C4-2B (cell line): Measurements from ENCODE around the gene FRMPD3.
A peak's percentile ranks its signal among the peaks of the same experiment; 100 is the strongest.

ENCODE experiments used
- H3K27ac ChIP-seq: fragments of 450-650 bp; 2 replicates; pipeline ENCODE4 v1.5.1; 2017
- ZFX ChIP-seq: fragments of 450-650 bp; IDR thresholded peaks from 2 replicates; pipeline ENCODE4 v1.6.1; 2017
- TF ChIP-seq, protein P1 (sequence below): fragments of 450-650 bp; conservative IDR thresholded peaks from 2 replicates; pipeline ENCODE4 v1.5.1; 2017; ENCODE audit warnings: mild to moderate bottlenecking

Gene FRMPD3

DNA sequence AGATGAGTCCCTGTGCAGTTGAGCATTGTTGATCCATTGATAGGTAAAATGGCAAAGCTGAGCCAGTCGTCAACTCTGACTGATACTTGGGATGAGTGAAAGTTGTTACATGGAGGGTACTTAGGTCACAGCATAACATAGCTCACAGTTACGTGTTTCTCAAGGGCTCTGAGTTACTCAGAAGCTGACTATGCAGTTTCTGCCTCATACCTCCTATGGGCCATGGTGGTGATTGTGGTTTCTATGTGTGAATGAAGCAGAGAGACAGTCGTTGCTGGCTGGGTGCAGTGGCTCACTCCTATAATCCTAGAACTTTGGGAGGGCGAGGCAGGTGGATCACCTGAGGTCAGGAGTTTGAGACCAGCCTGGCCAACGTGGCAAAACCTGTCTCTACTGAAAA lies 30.8 kb downstream of the FRMPD3 start:
- H3K27ac ChIP-seq = no peak overlapping the region
- TF ChIP-seq ZFX = no peak
- TF ChIP-seq, protein P1, sequence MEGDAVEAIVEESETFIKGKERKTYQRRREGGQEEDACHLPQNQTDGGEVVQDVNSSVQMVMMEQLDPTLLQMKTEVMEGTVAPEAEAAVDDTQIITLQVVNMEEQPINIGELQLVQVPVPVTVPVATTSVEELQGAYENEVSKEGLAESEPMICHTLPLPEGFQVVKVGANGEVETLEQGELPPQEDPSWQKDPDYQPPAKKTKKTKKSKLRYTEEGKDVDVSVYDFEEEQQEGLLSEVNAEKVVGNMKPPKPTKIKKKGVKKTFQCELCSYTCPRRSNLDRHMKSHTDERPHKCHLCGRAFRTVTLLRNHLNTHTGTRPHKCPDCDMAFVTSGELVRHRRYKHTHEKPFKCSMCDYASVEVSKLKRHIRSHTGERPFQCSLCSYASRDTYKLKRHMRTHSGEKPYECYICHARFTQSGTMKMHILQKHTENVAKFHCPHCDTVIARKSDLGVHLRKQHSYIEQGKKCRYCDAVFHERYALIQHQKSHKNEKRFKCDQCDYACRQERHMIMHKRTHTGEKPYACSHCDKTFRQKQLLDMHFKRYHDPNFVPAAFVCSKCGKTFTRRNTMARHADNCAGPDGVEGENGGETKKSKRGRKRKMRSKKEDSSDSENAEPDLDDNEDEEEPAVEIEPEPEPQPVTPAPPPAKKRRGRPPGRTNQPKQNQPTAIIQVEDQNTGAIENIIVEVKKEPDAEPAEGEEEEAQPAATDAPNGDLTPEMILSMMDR = no peak

DNA sequence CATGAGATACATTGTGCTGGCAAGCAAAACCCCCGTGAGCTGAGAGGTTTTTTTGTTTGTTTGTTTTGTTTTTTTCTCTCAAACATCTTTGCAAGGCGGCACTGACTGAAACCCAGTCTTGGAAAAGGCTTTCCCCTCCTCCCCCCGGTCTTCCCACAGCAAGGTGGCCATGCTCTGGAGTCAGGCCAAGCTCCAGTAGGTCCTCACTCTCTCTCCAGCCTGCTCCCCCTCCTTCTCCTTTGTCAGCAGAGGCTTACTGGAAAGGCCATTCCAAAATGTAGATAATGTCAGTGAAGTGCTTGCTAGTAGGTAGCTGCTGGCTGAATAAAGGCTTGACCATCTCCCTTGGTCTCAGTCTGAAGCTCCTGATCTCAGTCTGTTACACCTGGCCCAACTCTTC lies 32.6 kb downstream of the FRMPD3 start:
- TF ChIP-seq, protein P1 = no peak
- no peak for TF ChIP-seq ZFX

DNA sequence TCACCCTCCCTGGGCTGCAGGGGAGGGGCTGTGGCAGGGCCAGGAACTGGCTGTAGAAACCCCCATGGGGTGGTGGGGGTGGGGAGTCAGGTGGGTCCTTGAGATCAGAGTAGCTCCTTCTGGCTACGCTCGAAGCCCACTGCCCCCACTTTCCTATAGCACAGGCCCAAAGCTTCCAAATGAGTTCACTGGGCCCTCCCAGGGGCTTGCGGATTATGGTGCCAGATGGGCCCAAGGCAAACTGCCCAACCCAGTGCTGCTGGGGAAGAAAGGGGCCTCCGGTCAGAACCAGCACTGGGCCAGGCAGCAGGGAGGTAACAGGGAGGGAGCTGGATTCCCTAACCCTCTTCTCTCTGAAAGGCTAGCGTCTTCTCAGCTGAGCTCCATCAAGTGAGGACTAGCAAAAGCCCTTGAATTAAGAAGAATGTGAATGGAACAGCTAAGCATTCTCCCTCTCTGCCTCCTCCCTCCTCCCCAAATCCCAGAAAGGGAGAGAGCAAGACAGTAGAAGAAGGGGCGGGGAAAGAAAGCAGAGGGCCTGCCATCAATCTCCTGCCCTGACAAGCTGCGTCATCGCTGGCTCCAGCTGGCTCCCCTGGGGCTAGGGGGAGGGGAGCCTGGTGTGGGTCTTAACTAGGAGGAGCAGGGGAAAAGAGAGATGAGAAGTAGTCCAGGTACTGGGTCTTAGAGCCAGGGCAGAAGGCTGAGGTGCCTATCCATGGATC lies 34.7 kb downstream of the FRMPD3 start:
- no peak overlapping the region for H3K27ac ChIP-seq
- TF ChIP-seq ZFX = no peak
- TF ChIP-seq, protein P1 = no peak

More for the DNA sequence above, 32.6 kb downstream of the FRMPD3 start:
- H3K27ac ChIP-seq = no peak overlapping the region

DNA sequence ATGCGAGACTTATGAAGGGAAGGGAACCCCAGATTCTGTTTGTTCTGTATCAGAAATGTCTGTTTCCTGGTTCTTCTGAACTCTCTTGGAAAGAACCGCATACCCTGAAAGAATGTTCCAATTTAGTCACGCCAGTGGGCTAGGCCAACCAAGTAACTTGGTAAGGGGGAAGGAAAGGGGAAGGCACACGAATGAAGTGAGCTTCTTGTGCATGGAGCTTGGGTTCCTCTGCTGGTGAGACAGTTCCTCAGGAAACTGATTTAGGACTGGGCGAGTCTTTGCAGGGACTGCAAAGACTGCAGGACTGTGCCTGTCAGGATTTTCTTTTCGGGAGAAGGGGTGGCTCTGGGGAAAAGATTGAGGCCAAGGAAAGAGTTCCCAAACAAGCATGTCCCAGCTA lies 35.6 kb downstream of the FRMPD3 start:
- TF ChIP-seq ZFX = no peak
- TF ChIP-seq, protein P1 = no peak
- no peak overlapping the region for H3K27ac ChIP-seq

DNA sequence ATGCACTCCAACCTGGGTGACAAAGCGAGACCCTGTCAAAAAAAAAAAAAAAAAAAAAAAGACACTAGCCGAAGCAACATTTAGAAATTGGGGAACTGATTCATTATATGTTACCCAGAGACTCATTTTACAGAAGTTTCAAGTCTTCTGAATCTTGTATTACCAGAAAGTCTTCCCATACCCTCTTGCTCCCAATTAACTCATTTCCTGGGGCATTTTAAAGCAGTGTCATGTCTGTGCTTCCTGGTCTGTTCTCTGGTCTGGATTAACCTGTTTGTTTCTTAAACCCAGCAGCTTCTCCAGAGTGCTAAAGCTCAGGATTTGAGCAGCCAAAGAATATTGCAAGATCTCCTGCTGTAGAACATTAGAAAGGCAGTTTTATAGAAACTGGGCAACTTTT lies 43.7 kb downstream of the FRMPD3 start:
- TF ChIP-seq ZFX = no peak
- peak overlapping the region; percentile 27; the same call in 1 of the 2 replicates for H3K27ac ChIP-seq

DNA sequence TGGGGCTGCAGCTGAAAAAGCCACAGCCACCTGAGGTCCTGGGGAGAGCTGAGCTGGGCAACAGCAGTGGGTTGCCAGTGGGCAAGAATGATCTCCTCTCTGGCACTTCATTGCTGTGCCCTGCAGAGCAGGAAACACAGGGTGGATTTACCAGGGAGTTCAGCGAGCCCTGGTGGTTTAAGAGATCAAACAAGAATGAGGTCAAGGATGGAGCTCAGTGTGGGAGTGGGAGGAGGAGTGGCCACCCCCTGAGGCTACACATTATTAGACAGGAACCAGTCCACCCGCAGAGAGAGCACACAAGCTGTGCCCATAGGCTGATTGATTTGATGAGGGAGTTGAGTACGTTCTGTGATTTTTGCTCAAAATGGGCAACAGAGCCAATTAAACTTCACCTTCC lies 47.3 kb downstream of the FRMPD3 start:
- H3K27ac ChIP-seq = no peak overlapping the region
- no peak for TF ChIP-seq ZFX
- TF ChIP-seq, protein P1 = no peak
